ENCODE measurements around the gene FAM13A.

Gene FAM13A

DNA sequence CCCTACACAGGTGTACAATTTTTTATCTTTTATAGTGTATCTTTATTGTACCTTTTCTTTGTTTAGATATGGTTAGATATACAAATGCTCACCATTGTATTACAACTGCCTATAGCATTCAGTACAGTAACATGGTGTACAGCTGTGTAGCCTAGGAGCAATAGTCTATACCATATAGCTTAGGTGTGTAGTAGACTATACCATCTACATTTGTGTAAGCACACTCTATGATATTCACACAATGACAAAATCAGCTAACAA, 80.3 kb downstream of the FAM13A start:
- Histone ChIP-seq H3K4me3 (replicated peaks; ENCODE audit: insufficient read depth, low read length) (no peak overlapping the region), H3K27me3 (ENCODE audit: insufficient read depth, poor library complexity, severe bottlenecking) (no peaks in the 10 kb centered on the region), H3K27ac (replicated peaks) (no peak overlapping the region)
- DNase-seq (ENCODE audit: low read depth in 1 of 2, low spot score in 1 of 2), result no peak
- no peak for TF ChIP-seq POLR2AphosphoS5 (IDR thresholded peaks at IDR 0.05; ENCODE audit: low read depth)
- no peak for TF ChIP-seq SPI1 (IDR thresholded peaks at IDR 0.05; ENCODE audit: borderline replicate concordance, low read depth)
- TF ChIP-seq, protein P1, sequence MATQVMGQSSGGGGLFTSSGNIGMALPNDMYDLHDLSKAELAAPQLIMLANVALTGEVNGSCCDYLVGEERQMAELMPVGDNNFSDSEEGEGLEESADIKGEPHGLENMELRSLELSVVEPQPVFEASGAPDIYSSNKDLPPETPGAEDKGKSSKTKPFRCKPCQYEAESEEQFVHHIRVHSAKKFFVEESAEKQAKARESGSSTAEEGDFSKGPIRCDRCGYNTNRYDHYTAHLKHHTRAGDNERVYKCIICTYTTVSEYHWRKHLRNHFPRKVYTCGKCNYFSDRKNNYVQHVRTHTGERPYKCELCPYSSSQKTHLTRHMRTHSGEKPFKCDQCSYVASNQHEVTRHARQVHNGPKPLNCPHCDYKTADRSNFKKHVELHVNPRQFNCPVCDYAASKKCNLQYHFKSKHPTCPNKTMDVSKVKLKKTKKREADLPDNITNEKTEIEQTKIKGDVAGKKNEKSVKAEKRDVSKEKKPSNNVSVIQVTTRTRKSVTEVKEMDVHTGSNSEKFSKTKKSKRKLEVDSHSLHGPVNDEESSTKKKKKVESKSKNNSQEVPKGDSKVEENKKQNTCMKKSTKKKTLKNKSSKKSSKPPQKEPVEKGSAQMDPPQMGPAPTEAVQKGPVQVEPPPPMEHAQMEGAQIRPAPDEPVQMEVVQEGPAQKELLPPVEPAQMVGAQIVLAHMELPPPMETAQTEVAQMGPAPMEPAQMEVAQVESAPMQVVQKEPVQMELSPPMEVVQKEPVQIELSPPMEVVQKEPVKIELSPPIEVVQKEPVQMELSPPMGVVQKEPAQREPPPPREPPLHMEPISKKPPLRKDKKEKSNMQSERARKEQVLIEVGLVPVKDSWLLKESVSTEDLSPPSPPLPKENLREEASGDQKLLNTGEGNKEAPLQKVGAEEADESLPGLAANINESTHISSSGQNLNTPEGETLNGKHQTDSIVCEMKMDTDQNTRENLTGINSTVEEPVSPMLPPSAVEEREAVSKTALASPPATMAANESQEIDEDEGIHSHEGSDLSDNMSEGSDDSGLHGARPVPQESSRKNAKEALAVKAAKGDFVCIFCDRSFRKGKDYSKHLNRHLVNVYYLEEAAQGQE (IDR thresholded peaks at IDR 0.05; ENCODE audit: insufficient replicate concordance, low read depth), result no peak
- TF ChIP-seq GABPA (IDR thresholded peaks at IDR 0.05; ENCODE audit: low read depth), result no peak
- TF ChIP-seq, protein P2, sequence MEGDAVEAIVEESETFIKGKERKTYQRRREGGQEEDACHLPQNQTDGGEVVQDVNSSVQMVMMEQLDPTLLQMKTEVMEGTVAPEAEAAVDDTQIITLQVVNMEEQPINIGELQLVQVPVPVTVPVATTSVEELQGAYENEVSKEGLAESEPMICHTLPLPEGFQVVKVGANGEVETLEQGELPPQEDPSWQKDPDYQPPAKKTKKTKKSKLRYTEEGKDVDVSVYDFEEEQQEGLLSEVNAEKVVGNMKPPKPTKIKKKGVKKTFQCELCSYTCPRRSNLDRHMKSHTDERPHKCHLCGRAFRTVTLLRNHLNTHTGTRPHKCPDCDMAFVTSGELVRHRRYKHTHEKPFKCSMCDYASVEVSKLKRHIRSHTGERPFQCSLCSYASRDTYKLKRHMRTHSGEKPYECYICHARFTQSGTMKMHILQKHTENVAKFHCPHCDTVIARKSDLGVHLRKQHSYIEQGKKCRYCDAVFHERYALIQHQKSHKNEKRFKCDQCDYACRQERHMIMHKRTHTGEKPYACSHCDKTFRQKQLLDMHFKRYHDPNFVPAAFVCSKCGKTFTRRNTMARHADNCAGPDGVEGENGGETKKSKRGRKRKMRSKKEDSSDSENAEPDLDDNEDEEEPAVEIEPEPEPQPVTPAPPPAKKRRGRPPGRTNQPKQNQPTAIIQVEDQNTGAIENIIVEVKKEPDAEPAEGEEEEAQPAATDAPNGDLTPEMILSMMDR (IDR thresholded peaks at IDR 0.05; ENCODE audit: insufficient read depth, low read length), result no peak

GRCh38 chr4:88975958-88976774, 80.8 kb downstream of the FAM13A start:
- Histone ChIP-seq H3K27ac (replicated peaks) (no peak overlapping the region), H3K27me3 (ENCODE audit: insufficient read depth, poor library complexity, severe bottlenecking) (no peaks in the 10 kb centered on the region), H3K4me3 (replicated peaks; ENCODE audit: insufficient read depth, low read length) (no peak overlapping the region)
- DNase-seq (ENCODE audit: low read depth in 1 of 2, low spot score in 1 of 2), result no peak
- TF ChIP-seq SPI1 (IDR thresholded peaks at IDR 0.05; ENCODE audit: borderline replicate concordance, low read depth), result no peak
- no peak for TF ChIP-seq GABPA (IDR thresholded peaks at IDR 0.05; ENCODE audit: low read depth)
- no peak for TF ChIP-seq POLR2AphosphoS5 (IDR thresholded peaks at IDR 0.05; ENCODE audit: low read depth)
- TF ChIP-seq, protein P2 (IDR thresholded peaks at IDR 0.05; ENCODE audit: insufficient read depth, low read length), result no peak
- TF ChIP-seq, protein P1 (IDR thresholded peaks at IDR 0.05; ENCODE audit: insufficient replicate concordance, low read depth), result no peak

DNA sequence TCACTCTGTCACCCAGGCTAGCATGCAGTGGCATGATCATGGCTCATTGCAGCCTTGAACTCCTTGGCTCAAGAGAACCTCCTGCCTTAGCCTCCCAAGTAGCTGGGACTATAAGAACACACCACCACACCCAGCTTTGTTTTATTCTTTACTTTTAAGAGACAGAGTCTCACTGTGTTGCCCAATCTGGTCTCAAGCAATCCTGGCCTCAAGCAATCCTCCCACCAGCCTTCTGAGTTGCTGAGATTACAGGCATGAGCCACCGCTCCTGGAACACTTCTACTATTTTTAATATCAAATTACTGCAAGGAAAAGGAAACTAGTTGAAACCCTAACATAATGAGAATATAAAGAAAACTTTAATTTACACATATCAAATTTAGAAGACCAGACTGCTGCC, 85.4 kb downstream of the FAM13A start:
- no peak for DNase-seq (ENCODE audit: low read depth in 1 of 2, low spot score in 1 of 2)
- no peak overlapping the region for H3K4me3 ChIP-seq (replicated peaks; ENCODE audit: insufficient read depth, low read length)
- H3K27me3 ChIP-seq (ENCODE audit: insufficient read depth, poor library complexity, severe bottlenecking), result no peaks in the 10 kb centered on the region
- no peak overlapping the region for H3K27ac ChIP-seq (replicated peaks)
- no peak for TF ChIP-seq GABPA (IDR thresholded peaks at IDR 0.05; ENCODE audit: low read depth)

DNA sequence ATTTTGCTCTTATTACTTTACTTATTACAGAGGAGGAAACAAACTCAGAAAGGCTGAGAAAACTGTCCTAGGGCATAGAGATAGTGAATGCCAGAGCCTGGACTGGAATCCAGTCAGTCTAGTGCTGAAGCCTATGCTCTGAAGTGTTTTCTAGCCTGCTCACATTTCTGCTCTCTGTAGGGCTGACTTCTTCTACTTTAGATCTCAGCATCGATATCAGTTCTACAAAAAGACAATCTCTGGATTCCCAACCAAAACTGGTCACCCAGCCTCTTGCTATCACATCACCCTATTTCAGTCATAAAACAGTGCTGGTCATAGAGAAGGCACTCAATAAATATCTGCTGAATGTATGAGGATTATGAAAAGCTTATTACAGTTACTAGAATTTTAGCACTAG, 87.2 kb downstream of the FAM13A start:
- H3K4me3 ChIP-seq (replicated peaks; ENCODE audit: insufficient read depth, low read length), result no peak overlapping the region
- H3K27me3 ChIP-seq (ENCODE audit: insufficient read depth, poor library complexity, severe bottlenecking), result no peaks in the 10 kb centered on the region
- DNase-seq (ENCODE audit: low read depth in 1 of 2, low spot score in 1 of 2), result no peak
- H3K27ac ChIP-seq (replicated peaks), result no peak overlapping the region
- no peak for TF ChIP-seq SPI1 (IDR thresholded peaks at IDR 0.05; ENCODE audit: borderline replicate concordance, low read depth)
- TF ChIP-seq GABPA (IDR thresholded peaks at IDR 0.05; ENCODE audit: low read depth), result no peak
- TF ChIP-seq, protein P1 (IDR thresholded peaks at IDR 0.05; ENCODE audit: insufficient replicate concordance, low read depth), result no peak
- TF ChIP-seq, protein P2 (IDR thresholded peaks at IDR 0.05; ENCODE audit: insufficient read depth, low read length), result no peak
- no peak for TF ChIP-seq POLR2AphosphoS5 (IDR thresholded peaks at IDR 0.05; ENCODE audit: low read depth)

Data from HL-60 (cell line).